Measurements from ENCODE around the gene SLC25A53.
"Not testable (repeated sequence)": the region's sequence is repeated elsewhere in the genome, so short reads cannot be mapped to it uniquely, and the experiment has no call there.

- not testable (repeated sequence) for TF ChIP-seq CTCF (IDR thresholded peaks at IDR 0.05); POLR2A (IDR thresholded peaks at IDR 0.05; ENCODE audit: low read depth)
Observed at GRCh38 chrX:104077854-104078253, 79.0 kb downstream of the SLC25A53 start.
